GM12878 (cell line): ENCODE data around the gene LMF2. TPM values are rescaled to one million over a fixed set of nuclear protein-coding genes. Genes with fewer than 3 reads are reported as not detected.

Source experiments
- ATAC-seq: fragments of 200-7000 bp; cut with Tn5 transposase; 3 replicates; pipeline ENCODE4 v1.9.1; 2020; ENCODE audit warnings: mild to moderate bottlenecking, moderate library complexity
- BruUV-seq: library from RNA; stranded (reverse); fragments of 400-500 nt; replicated peaks from 2 replicates; lab custom pipeline; 2021; lab: Mats Ljungman, UMichigan
- CTCF ChIA-PET: fragments of 300-600 bp; sonication (Branson Sonifier 250); formaldehyde crosslinking; extraction: SDS; loops from one replicate; lab custom pipeline; 2021; ENCODE audit warnings: inconsistent platforms; lab: Yijun Ruan, JAX
- POLR2A ChIA-PET: fragments of 350-600 bp; formaldehyde crosslinking; extraction: SDS; loops from one replicate; lab custom pipeline; 2021; ENCODE audit warnings: inconsistent platforms; lab: Charles Lee
- RAD21 ChIA-PET: fragments of 300-600 bp; sonication (Branson Sonifier 250); formaldehyde crosslinking; loops from one replicate; lab custom pipeline; 2023; ENCODE audit warnings: antibody characterized with exemption; ENCODE audit not compliant: unreplicated experiment; lab: Charles Lee
- SMC1A ChIA-PET: fragments of 300-600 bp; sonication (Branson Sonifier 250); formaldehyde crosslinking; loops from one replicate; lab custom pipeline; 2023; ENCODE audit not compliant: unreplicated experiment, uncharacterized antibody; lab: Charles Lee
- DNase-seq: peaks from one replicate; pipeline ENCODE4 v3.0.0-alpha.2; 2011; ENCODE audit warnings: low read depth, low spot score
- FAIRE-seq: peaks from 3 replicates; lab custom pipeline; 2011; peaks lifted over from hg19 to GRCh38; lab: Jason Lieb, UNC
- H2AFZ ChIP-seq: 2 replicates; pipeline ENCODE4 v1.6.0; 2011; ENCODE audit warnings: low read depth, low read length, control low read depth; ENCODE audit not compliant: control insufficient read depth
- H3K27ac ChIP-seq: 2 replicates; pipeline ENCODE4 v1.5.1; 2011; ENCODE audit warnings: control low read depth; ENCODE audit not compliant: control insufficient read depth, insufficient read depth
- H3K27me3 ChIP-seq, 2 experiments: replicated peaks in 1 of 2; 2 replicates each; pipeline versions ENCODE4 v1.6.0 to v1.6.1; 2011; ENCODE audit warnings: low read length in 1 of 2; ENCODE audit not compliant: control insufficient read depth in 2 of 2, insufficient read depth in 2 of 2
- H3K36me3 ChIP-seq, 2 experiments: 2 replicates each; pipeline ENCODE4 v1.5.1; 2011; ENCODE audit warnings: low read length in 1 of 2; ENCODE audit not compliant: control insufficient read depth in 2 of 2, insufficient read depth in 2 of 2
- H3K4me1 ChIP-seq: 2 replicates; pipeline ENCODE4 v1.6.1; 2011; ENCODE audit warnings: mild to moderate bottlenecking, low read length, moderate library complexity, mixed read lengths; ENCODE audit not compliant: control insufficient read depth, insufficient read depth
- H3K4me2 ChIP-seq: 2 replicates; pipeline ENCODE4 v1.6.0; 2011; ENCODE audit warnings: control low read depth; ENCODE audit not compliant: control insufficient read depth, insufficient read depth
- H3K4me3 ChIP-seq: fragments of 200-600 bp; sonication (generic); 2 replicates; pipeline ENCODE4 v1.5.1; 2016
- H3K79me2 ChIP-seq: 2 replicates; pipeline ENCODE4 v1.6.0; 2011; ENCODE audit warnings: low read length; ENCODE audit not compliant: control insufficient read depth, insufficient read depth
- H3K9ac ChIP-seq: 2 replicates; pipeline ENCODE4 v1.8.0; 2011; ENCODE audit warnings: low read length, control low read depth, mixed read lengths; ENCODE audit not compliant: control insufficient read depth, insufficient read depth
- H3K9me3 ChIP-seq: replicated peaks from 3 replicates; pipeline ENCODE4 v1.5.1; 2011; ENCODE audit warnings: mild to moderate bottlenecking, low read length; ENCODE audit not compliant: control insufficient read depth, insufficient read depth
- H4K20me1 ChIP-seq: 2 replicates; pipeline ENCODE4 v1.6.0; 2011; ENCODE audit not compliant: control insufficient read depth, insufficient read depth
- ASH2L ChIP-seq: fragments of 300-600, 200-600 bp; sonication (generic); IDR thresholded peaks from 2 replicates; pipeline ENCODE4 v1.6.1; 2017; ENCODE audit warnings: low read depth, mild to moderate bottlenecking, borderline replicate concordance
- BCL11A ChIP-seq: IDR thresholded peaks from 2 replicates; pipeline ENCODE4 v1.6.1; 2011; ENCODE audit warnings: low read depth, low read length
- BHLHE40 ChIP-seq, 2 experiments: fragments of 450-650 bp in 1 of 2; IDR thresholded peaks; 2 replicates each; pipeline ENCODE4 v1.6.1; 2011 to 2017; ENCODE audit warnings: low read depth in 2 of 2, borderline replicate concordance in 1 of 2, improper control_type of control experiment in 1 of 2, low read length in 1 of 2, mild to moderate bottlenecking in 1 of 2
- CEBPB ChIP-seq, 2 experiments: fragments of 150-350 bp in 1 of 2; IDR thresholded peaks; 2 replicates each; pipeline ENCODE4 v1.6.1; 2012 to 2014; ENCODE audit warnings: low read depth in 2 of 2, low read length in 2 of 2, borderline replicate concordance in 1 of 2, inconsistent platforms in 1 of 2
- CREB1 ChIP-seq: IDR thresholded peaks from 2 replicates; pipeline ENCODE4 v1.6.1; 2012; ENCODE audit warnings: low read depth, mild to moderate bottlenecking, inconsistent platforms
- CREM ChIP-seq: IDR thresholded peaks from 2 replicates; pipeline ENCODE4 v1.6.1; 2014; ENCODE audit warnings: antibody characterized with exemption, low read depth
- FOXM1 ChIP-seq: IDR thresholded peaks from 2 replicates; pipeline ENCODE4 v1.6.1; 2012; ENCODE audit warnings: low read depth, mild to moderate bottlenecking, inconsistent platforms, low read length, moderate library complexity
- HDAC2 ChIP-seq: fragments of 200-600 bp; sonication (generic); IDR thresholded peaks from 2 replicates; pipeline ENCODE4 v1.6.1; 2017
- MXI1 ChIP-seq: fragments of 150-350 bp; IDR thresholded peaks from 2 replicates; pipeline ENCODE4 v1.6.1; 2011; ENCODE audit warnings: low read depth, mild to moderate bottlenecking, inconsistent platforms, low read length, improper control_type of control experiment
- PAX5 ChIP-seq: IDR thresholded peaks from 2 replicates; pipeline ENCODE4 v1.6.1; 2011; ENCODE audit warnings: low read depth, low read length, borderline replicate concordance
- PAX8 ChIP-seq: fragments of 450-650 bp; IDR thresholded peaks from 2 replicates; pipeline ENCODE4 v1.6.1; 2017; ENCODE audit warnings: mild to moderate bottlenecking, moderate library complexity
- POU2F2 ChIP-seq: IDR thresholded peaks from 3 replicates; pipeline ENCODE4 v1.6.1; 2011; ENCODE audit warnings: low read depth, mild to moderate bottlenecking, low read length, borderline replicate concordance
- RFX5 ChIP-seq: IDR thresholded peaks from 2 replicates; pipeline ENCODE4 v1.6.1; 2011; ENCODE audit warnings: low read depth, low read length, improper control_type of control experiment
- SRF ChIP-seq, 2 experiments: IDR thresholded peaks; 2 replicates each; pipeline ENCODE4 v1.6.1; 2011; ENCODE audit warnings: low read depth in 2 of 2, low read length in 2 of 2, mild to moderate bottlenecking in 1 of 2, moderate library complexity in 1 of 2
- ZNF274 ChIP-seq: IDR thresholded peaks from one replicate; pipeline ENCODE4 v1.8.0; 2011; ENCODE audit not compliant: insufficient read length, insufficient read depth
- ZNF622 ChIP-seq: fragments of 450-650 bp; IDR thresholded peaks from 2 replicates; pipeline ENCODE4 v1.6.1; 2017; ENCODE audit warnings: mild to moderate bottlenecking, inconsistent platforms
- WGBS: methylation state at CpG from one replicate; pipeline ENCODE4 v1.1.6; 2016; ENCODE audit warnings: low lambda C conversion rate; ENCODE audit not compliant: insufficient replicate concordance, insufficient coverage; ENCODE audit errors: missing lambda C conversion rate; 5-methylcytosine and 5-hydroxymethylcytosine counted together
- in situ Hi-C: fragments of 300-500 bp; cut with MboI; formaldehyde crosslinking; loops from 9 replicates; pipeline ENCODE4 v1.14.3; 2018; ENCODE audit warnings: mixed read lengths
- intact Hi-C: fragments of 100-400 bp; cut with micrococcal nuclease; formaldehyde crosslinking; loops from one replicate; pipeline ENCODE4 v1.14.2; 2022; ENCODE audit not compliant: unreplicated experiment
- polyA plus RNA-seq, 11 experiments: library from polyadenylated mRNA; depleted of rRNA in 4 of 11; unstranded in 6 of 11; stranded (reverse) in 5 of 11; fragments of >200 nt; fragmentation: Nextera tagmentation in 4 of 11; fragmentation: Illumina TruSeq in 1 of 11; extraction: Ambion mirVana in 4 of 11; extraction: Trizol in 1 of 11; gene quantifications; 1 replicate in 1 of 11; 2 replicates in 10 of 11; pipeline versions ENCODE4 v1.2.1 to v1.2.3, GENCODE V29; 2011 to 2016; ENCODE audit warnings: inconsistent platforms in 2 of 11, missing spikeins in 2 of 11, low read depth in 1 of 11
- total RNA-seq, 4 experiments: library from RNA; depleted of rRNA in 3 of 4; stranded (reverse); fragments of >200 nt in 3 of 4; fragmentation: Illumina TruSeq in 1 of 4; extraction: Trizol in 1 of 4; gene quantifications; 2 replicates each; pipeline versions ENCODE4 v1.2.1 to v1.2.3, GENCODE V29; 2013 to 2021
- TF ChIP-seq, protein P1 (sequence below): IDR thresholded peaks from 2 replicates; pipeline ENCODE4 v1.6.1; 2012; ENCODE audit warnings: low read depth, low read length, improper control_type of control experiment
- TF ChIP-seq, protein P2 (sequence below): fragments of 150-350 bp; IDR thresholded peaks from 2 replicates; pipeline ENCODE4 v1.6.1; 2016; ENCODE audit warnings: low read depth, low read length

Gene LMF2
- total and polyA plus RNA-seq, 10 of the 15 experiments (the other 5 are each of a cell fraction or from before 2014, with no cell fraction given): 0.08 to 57.5 (median 21.2) TPM

DNA sequence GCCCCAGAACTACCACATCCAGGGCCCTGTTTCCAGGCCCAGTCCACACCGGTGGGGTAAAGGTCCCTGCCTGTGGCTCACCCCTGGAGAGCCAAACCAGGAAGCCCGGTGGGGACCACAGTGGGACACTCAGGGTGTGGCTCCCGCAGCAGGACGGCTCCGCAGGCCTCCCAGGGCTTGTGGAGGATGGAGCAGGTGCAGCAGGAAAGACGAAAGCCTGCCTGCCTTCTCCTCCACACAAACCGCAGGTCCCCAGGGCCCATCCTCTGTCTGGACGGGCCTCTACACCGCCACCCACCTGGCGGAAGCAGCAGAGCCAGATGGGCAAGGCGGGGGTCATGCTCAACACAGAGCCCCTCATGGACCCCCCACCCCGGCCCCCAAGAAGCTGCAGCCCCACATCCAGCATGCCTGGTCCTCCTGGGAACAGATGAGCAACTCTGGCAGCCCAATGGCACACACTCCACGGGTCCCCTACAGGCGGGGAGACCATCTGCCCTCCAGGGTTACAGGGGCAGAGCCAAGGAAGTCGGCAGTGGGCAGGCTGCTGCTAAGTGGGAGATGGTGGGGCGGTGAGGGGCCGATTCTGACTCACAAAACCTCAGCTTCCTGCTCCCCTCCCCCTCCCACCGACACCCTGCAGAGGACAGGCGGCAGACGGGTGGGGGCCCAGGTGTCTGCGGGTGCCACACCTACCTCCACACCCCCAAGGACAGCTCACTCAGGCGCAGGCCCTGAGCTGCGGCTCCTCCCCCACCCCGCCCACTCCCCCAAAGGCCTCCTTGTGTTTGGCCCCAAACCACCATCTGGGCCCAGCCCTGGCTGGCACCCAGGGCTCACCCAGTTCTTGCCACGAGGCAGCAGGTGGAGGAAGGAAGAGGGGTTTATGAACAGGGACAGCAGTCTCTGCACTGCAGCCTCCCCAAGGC lies 37.9 kb downstream of the LMF2 start:
- RAD21 ChIA-PET: interaction anchor here (0.7 to 1.8 kb wide), 8 partner anchors 15 to 227 kb away, joined by 3 to 8 read pairs (median 3); partner anchors contain the start of genes LMF2, NCAPH2 and SCO2
- H3K36me3 ChIP-seq: peaks cover 8 to 28% of the 10 kb centered on the region in 2 experiments; a peak in 3 of 4 replicates
- H3K4me2 ChIP-seq: peak overlapping the region; percentile 99
- peaks cover 55% of the 10 kb centered on the region for H3K79me2 ChIP-seq
- H4K20me1 ChIP-seq: no peaks in the 10 kb centered on the region
- in situ Hi-C loops (no loop called here), intact Hi-C loops (loop anchor here (10.0 kb wide), 1 partner anchor 225 kb away; the partner anchor contains the start of gene TUBGCP6)
- H3K27me3 ChIP-seq: no peaks in the 10 kb centered on the region
- peak overlapping the region; percentile 10; the same call in 1 of the 2 replicates for H2AFZ ChIP-seq
- H3K27ac ChIP-seq: peak overlapping the region; percentile 92
- POLR2A ChIA-PET: interaction anchor here (0.6 to 2.1 kb wide), 4 partner anchors 11 to 79 kb away, joined by 3 to 10 read pairs (median 6); partner anchors contain the start of genes LMF2, NCAPH2 and SCO2
- no TSS peak for BruUV-seq
- peak; percentile 81 for ATAC-seq
- peak; percentile 97 for FAIRE-seq
- H3K9ac ChIP-seq: peak overlapping the region; percentile 64
- SMC1A ChIA-PET: interaction anchor here (0.6 to 1.9 kb wide), 5 partner anchors 56 to 224 kb away, joined by 3 to 4 read pairs (median 3); partner anchors contain the start of gene SCO2
- peaks cover 48% of the 10 kb centered on the region for H3K4me1 ChIP-seq
- peak overlapping the region; percentile 56 for H3K4me3 ChIP-seq
- no peaks in the 10 kb centered on the region for H3K9me3 ChIP-seq
- peak; percentile 87 for DNase-seq
- CTCF ChIA-PET: interaction anchor here (0.7 to 3.3 kb wide), 14 partner anchors 10 to 218 kb away, joined by 3 to 19 read pairs (median 4); partner anchors contain the start of genes HDAC10, MIOX and SCO2
- under 1% methylated on average over 22 of the region's 25 CpGs for WGBS
- TF ChIP-seq, protein P1, sequence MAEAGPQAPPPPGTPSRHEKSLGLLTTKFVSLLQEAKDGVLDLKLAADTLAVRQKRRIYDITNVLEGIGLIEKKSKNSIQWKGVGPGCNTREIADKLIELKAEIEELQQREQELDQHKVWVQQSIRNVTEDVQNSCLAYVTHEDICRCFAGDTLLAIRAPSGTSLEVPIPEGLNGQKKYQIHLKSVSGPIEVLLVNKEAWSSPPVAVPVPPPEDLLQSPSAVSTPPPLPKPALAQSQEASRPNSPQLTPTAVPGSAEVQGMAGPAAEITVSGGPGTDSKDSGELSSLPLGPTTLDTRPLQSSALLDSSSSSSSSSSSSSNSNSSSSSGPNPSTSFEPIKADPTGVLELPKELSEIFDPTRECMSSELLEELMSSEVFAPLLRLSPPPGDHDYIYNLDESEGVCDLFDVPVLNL: no peak
- peak; percentile 74 for TF ChIP-seq PAX5
- TF ChIP-seq CREM: peak; percentile 78; the same call in 1 of the 2 replicates
- TF ChIP-seq SRF (IDR thresholded peaks at IDR 0.05; ENCODE audit: low read depth in 2 of 2, low read length in 2 of 2): no peak
- TF ChIP-seq RFX5: peak; percentile 46; the same call in 1 of the 2 replicates
- TF ChIP-seq ZNF622: no peak
- no peak for TF ChIP-seq PAX8
- TF ChIP-seq POU2F2: 0 out of 3 replicates have a peak, but pooled peaks have one; percentile 30
- no peak for TF ChIP-seq CEBPB (IDR thresholded peaks at IDR 0.05; ENCODE audit: borderline replicate concordance in 1 of 2, low read depth in 2 of 2, low read length in 2 of 2)
- TF ChIP-seq BCL11A: peak; percentile 67; the same call in 1 of the 2 replicates
- TF ChIP-seq BHLHE40 (IDR thresholded peaks at IDR 0.05; ENCODE audit: borderline replicate concordance in 1 of 2, low read depth in 2 of 2, low read length in 1 of 2): peak; percentile 56 to 70; a peak in 1 of 4 replicates
- no peak for TF ChIP-seq HDAC2
- peak; percentile 62; the same call in 1 of the 2 replicates for TF ChIP-seq CREB1
- TF ChIP-seq ASH2L: no peak
- TF ChIP-seq ZNF274: no peak
- 0 out of 2 replicates have a peak, but pooled peaks have one; percentile 45 for TF ChIP-seq MXI1
- TF ChIP-seq, protein P2, sequence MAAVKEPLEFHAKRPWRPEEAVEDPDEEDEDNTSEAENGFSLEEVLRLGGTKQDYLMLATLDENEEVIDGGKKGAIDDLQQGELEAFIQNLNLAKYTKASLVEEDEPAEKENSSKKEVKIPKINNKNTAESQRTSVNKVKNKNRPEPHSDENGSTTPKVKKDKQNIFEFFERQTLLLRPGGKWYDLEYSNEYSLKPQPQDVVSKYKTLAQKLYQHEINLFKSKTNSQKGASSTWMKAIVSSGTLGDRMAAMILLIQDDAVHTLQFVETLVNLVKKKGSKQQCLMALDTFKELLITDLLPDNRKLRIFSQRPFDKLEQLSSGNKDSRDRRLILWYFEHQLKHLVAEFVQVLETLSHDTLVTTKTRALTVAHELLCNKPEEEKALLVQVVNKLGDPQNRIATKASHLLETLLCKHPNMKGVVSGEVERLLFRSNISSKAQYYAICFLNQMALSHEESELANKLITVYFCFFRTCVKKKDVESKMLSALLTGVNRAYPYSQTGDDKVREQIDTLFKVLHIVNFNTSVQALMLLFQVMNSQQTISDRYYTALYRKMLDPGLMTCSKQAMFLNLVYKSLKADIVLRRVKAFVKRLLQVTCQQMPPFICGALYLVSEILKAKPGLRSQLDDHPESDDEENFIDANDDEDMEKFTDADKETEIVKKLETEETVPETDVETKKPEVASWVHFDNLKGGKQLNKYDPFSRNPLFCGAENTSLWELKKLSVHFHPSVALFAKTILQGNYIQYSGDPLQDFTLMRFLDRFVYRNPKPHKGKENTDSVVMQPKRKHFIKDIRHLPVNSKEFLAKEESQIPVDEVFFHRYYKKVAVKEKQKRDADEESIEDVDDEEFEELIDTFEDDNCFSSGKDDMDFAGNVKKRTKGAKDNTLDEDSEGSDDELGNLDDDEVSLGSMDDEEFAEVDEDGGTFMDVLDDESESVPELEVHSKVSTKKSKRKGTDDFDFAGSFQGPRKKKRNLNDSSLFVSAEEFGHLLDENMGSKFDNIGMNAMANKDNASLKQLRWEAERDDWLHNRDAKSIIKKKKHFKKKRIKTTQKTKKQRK: no peak
- no peak for TF ChIP-seq FOXM1
